Right renal pelvis (tissue), 4 donors: ENCODE measurements around the gene FRMD8. TPM values are rescaled to one million over a fixed set of nuclear protein-coding genes. Genes with fewer than 3 reads are reported as not detected.
A peak's percentile ranks its signal among the peaks of the same experiment; 100 is the strongest.

ENCODE experiments used
- DNase-seq, 4 donors: peaks; one replicate each; pipeline ENCODE4 v3.0.0-alpha.2; 2013; ENCODE audit warnings: low read depth in 4 of 4, low spot score in 3 of 4, missing footprints in 1 of 4
- polyA plus RNA-seq, 4 donors: library from polyadenylated mRNA; unstranded; fragments of 120-200 nt; gene quantifications; one replicate each; pipeline ENCODE4 v1.2.1, GENCODE V29; 2013; ENCODE audit not compliant: insufficient read length in 4 of 4

FRMD8 gene
- polyA plus RNA-seq, 4 donors, result 17.4 to 25.0 (median 18.7) TPM

DNA sequence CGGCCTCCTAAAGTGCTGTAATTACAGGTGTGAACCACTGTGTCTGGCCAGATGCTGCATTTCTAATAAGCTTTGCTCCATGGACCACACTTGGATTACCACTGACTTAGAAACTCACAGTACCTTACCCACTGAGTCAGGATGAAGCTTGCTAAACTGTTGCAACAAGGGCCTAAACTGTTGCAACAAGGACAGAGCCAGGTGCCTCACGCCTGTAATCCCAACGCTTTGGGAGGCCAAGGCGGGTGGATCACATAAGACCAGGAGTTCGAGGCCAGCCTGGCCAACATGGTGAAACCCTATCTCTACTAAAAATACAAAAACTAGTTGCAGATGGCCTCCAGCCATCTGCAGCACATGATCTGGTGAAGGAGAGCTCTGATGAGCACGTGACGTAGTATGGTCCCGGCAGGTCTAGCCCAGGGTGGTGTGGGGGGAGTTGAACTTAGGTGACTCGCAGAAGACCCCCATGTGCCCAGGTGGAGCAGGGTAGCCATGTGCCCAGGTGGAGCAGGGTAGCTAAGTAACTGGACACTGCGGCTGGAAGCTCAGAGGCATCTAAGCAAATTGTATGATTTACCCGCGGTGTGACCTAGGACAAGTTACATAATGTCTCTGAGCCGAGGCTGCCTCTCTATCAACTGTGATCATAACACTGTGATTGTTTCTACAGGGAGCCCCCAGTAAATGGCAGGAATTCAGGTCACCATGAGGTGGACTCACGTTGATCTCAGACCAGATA lies 12.4 kb upstream of the FRMD8 start:
- DNase-seq, result no peak

GRCh38 chr11:65375012-65375411 lies 11.4 kb upstream of the FRMD8 start:
- no peak for DNase-seq

DNA sequence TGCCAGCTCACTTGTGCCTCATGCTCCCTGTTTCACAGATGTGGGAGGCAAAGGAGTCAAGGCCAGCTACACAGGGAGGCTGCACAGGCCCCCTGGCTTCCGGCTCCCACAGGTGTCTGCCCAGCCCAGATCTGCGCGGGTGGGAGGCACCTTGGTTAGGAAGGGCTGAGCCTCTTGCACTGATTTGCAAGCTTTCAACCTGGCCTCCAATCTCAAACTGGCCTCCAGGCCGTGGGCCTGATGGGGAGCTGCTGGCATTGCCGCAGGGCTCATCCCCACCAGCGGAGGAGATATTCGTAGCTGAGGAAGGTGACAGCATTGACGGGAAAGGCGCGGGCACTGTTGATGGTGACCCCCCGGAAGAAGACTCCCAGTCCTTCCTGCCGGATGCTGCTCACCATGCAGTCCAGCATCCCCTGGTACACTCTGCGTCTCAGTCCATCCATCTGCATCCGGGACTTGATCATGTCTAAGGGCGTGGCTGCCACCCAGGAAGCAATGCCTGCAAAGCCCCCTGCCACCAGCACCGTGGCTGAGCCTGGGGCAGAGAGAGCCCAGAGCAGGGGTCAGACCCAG lies 10.2 kb upstream of the FRMD8 start:
- no peak for DNase-seq

GRCh38 chr11:65377036-65377435 lies 9.4 kb upstream of the FRMD8 start:
- no peak for DNase-seq

DNA sequence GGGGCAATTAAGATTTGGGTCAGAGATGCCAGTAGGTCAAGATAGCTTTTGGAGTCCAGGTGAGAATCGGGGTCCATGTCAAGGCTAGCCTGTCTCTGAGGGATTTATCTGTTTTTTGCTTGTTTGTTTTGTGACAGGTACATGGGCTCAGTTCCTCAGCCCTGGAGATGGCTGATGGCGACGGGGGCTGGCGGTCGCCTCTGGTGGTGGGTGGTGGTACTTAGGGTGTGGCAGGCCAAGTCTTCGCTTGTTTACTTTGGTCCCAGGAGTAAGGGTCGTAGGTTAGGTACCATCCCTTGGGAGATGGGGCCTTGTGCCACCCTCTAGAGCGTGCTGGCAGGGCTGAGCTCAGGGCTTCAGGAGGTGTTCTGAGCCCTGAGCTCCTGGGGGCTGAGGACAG lies 8.7 kb upstream of the FRMD8 start:
- DNase-seq, result no peak

GRCh38 chr11:65378208-65378927 lies 8.1 kb upstream of the FRMD8 start:
- no peak for DNase-seq

GRCh38 chr11:65378928-65379638 lies 7.4 kb upstream of the FRMD8 start:
- DNase-seq, result no peak

GRCh38 chr11:65379698-65380459 lies 6.6 kb upstream of the FRMD8 start:
- DNase-seq, result no peak

- DNase-seq, result no peak
Measured at GRCh38 chr11:65380460-65381119, 5.8 kb upstream of the FRMD8 start.

- no peak for DNase-seq
Measured at GRCh38 chr11:65381716-65382032, 4.8 kb upstream of the FRMD8 start.

DNA sequence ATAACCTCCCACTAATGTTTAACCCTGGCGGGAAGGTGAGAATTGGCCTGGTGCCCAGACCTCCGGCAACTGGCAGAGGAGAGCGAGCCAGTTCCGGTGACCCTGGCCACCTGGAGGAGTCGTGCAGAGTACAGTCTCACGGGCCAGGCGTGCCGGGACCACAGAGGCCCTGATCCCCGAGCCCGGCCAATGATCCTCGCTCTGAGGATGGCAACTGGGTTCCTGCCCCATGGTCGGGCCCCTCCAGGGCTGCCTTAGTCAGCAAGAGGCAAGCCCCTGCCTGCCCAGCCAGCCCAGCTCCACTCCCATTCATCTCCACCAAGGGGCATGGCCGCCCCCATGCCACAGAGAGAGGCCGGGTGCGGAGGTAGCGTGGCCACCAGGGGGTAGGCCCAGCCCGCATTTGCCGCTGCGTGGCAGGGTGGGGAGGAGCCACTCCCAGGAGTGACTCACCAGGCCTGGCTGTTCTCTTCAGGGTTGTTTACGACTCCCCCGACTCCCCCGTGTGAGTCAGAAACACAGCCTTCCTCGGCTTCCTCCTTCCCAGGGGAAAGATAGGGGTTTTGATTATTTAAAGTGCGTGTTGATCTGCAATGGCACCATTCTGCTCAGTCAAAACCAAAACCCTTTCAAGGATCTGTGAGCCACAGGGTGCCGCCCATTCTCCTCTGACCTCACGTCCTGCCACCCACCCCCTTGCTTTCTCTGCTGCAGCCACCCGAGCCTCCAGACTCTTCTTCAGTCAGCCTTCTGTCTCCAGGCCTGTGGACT lies 4.2 kb upstream of the FRMD8 start, which contains the start of gene SLC25A45:
TSS of gene SLC25A45 (minus strand) at position 614 of the 771 bp plus-strand sequence. CDS start 695 bp downstream, outside the sequence.
- DNase-seq, result peak in 3 of 4 donors; percentile 65 to 80 (median 68)

- no peak for DNase-seq
Measured at GRCh38 chr11:65382804-65383368, 3.6 kb upstream of the FRMD8 start.

DNA sequence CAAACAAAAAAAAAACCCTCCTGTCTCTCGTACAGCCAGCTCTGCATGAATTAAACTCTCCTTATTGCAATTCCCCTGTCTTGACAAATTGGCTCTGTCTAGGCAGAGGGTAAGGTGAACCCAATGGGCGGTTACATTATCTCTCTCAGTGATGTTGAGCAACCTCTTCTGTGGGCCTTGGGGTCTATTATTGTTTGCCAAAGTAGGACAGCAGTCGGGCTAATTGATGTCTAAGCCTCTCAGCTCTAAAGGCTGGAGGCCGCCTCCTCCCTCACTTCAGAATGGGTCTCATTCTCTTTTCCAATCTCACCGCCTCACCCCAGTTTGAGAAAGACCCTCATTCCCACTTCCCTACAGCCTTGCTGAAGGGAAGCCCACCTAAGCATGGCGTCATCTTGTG lies 2.7 kb upstream of the FRMD8 start:
- no peak for DNase-seq

DNA sequence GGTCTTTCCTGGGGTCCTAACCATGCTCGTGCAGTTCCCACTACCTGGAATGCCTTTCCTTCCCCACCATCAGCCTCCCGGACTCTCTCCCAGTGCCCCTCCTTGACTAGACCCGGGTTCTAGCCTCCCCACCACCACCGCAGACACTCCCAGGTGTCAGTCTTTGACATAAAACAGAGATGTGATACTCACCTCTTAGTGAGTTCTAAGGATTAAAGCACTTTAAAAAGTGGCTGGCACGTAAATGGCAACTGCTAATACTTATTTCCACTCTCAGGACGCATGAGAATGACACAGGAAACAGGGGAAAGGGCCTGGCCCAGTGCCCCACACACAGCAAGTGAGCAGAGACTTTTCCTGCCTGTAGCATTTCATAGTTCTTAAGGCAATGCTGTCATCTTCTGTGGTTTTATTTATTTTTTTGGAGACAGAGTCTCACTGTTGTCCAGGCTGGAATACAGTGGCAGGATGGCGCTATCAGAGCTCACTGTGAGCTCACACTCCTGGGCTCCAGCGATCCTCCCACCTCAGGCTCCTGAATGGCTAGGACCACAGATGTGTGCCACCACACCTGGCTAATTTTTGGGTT lies 2.0 kb upstream of the FRMD8 start:
- DNase-seq, result no peak

- DNase-seq, result no peak
Measured at GRCh38 chr11:65388731-65389130, 2.3 kb downstream of the FRMD8 start.

GRCh38 chr11:65389294-65389980 lies 3.0 kb downstream of the FRMD8 start:
- no peak for DNase-seq

DNA sequence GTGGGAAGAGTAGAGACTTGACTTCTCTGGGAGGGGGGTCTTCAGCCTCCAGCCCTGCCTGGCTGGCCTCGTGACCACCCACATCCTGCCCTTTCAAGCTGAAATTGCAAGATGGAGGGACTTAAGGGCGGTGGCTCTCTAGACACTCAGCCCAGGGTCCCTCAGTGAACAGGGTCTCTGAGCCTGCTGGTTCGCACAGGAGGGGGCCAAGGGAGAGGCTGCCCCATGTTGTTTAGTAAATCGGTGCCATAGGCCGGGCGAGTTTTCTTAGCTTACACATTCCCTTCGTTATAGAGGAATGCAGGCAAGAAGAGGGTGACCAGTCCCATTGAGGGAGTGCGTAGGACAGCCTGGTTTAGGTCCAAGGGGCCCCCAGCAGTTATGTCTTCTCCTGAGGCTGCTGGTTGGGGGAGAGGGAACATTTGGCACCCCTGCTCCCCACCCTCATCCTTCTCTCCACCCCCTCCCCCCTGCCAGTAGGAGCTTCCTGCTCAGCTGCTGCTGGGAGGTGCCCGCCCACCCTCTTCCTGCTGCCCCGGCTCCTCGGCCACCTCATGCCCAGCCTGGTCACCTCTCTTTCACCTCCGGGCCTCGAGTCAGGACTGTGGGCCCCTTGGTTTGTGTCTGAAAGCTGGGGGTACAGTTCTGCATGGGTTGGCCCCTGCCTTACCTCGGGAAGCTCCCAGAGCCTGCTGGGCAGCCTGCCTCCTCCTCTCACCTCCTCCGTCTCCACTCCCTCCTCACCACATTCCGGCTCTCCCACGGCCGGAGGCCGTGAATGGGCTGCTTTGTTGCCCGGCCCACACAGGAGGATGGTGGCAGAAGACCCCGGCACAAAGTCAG lies 3.9 kb downstream of the FRMD8 start:
- DNase-seq, result no peak
